Left cardiac atrium (tissue), 4 donors: Measurements from ENCODE around the gene ZCWPW1. TPM values are rescaled to one million over a fixed set of nuclear protein-coding genes. Genes with fewer than 3 reads are reported as not detected.
"Not testable (repeated sequence)": the region's sequence is repeated elsewhere in the genome, so short reads cannot be mapped to it uniquely, and the experiment has no call there.

Experiments
- ATAC-seq, 2 donors: fragments of 200-7000 bp; cut with Tn5 transposase; one replicate each; pipeline ENCODE4 v1.9.1; 2020; ENCODE audit warnings: mild to moderate bottlenecking in 2 of 2, moderate library complexity in 2 of 2
- DNase-seq: peaks from one replicate; pipeline ENCODE4 v3.0.0-alpha.2; 2020
- intact Hi-C, 2 donors: fragments of 100-400 bp; cut with DNase I; formaldehyde crosslinking; loops; one replicate each; pipeline versions ENCODE4 v1.14.1 to v1.15.1; 2022 to 2023
- total RNA-seq, 2 donors: library from RNA; stranded (reverse); fragmentation: NEBNext Ultra II Directional; extraction: Animal tissue kit (Norgen Biotek cat#: 25700); gene quantifications; one replicate each; pipeline ENCODE4 v1.2.1, GENCODE V29; 2021
- donor health status: DM: no; HTN: yes; CAD: no.
- donor health status: DM: no; HTN: yes; CAD: no; lungs with severe emphysema.
- donor health status: DM: yes; HTN: yes; CAD: no.
- donor health status: Dilated cardiomyopathy.

ZCWPW1 gene
- total RNA-seq, 2 donors from 2014 or later: 3.6 to 4.9 TPM

DNA sequence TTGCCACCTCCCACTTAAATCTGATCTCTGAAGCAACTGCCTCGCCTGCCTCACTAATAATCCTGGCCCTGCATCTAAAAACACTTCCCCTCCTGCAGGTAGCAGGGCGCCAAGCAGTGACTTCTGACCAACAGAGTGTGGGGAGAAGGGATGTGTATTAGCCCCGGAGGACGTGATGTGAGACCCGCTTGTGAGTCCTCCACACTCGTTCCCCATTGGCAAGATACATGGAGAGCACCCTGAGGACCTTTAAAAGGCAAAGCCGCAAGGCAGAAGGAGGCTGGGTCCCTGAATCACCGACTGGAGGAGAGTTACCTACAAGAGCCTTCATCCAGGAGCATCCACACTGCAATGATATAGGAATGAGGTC lies 61.3 kb downstream of the ZCWPW1 start:
- intact Hi-C loops: no loop called here
- DNase-seq (no peak), ATAC-seq (no peak)

- intact Hi-C loops: no loop called here
- no peak for DNase-seq
- no peak for ATAC-seq
These were observed 61.9 kb downstream of the ZCWPW1 start for GRCh38 chr7:100366411-100367250.

DNA sequence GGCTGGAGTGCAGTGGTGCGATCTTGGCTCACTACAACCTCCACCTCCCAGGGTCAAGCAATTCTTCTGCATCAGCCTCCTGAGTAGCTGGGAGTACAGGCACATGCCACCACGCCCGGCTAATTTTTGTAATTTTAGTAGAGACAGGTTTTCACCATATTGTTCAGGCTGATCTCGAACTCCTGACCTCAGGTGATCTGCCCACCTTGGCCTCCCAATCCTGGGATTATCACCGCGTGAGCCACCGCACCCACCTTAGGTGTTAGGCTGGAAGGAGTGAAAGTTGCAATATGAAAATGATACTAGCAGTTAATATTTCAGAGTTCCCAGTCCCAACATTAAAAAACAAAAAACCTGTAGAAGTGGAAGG lies 62.5 kb downstream of the ZCWPW1 start:
- DNase-seq, ATAC-seq, intact Hi-C loops: not testable (repeated sequence)

DNA sequence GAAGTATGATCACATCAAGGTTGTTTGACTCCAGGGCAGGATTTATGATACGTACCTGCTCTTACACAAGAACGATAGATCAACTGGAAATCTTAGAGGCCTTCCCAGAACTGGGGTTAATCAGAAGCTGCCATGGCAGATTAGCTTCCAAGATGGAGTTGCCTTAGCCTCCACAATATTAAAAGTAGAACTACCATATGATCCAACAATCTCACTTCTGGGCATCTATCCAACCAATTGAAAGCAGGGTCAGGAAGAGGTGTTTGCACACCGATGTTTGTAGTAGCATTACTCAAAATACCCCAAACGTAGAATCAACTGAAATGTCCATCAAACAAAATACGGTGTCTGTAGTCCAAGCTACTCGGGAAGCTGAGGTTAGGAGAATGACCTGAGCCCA lies 64.0 kb downstream of the ZCWPW1 start:
- intact Hi-C loops: no loop called here
- no peak for ATAC-seq
- DNase-seq: no peak

- ATAC-seq, intact Hi-C loops, DNase-seq: not testable (repeated sequence)
These were observed 64.7 kb downstream of the ZCWPW1 start for GRCh38 chr7:100363797-100364196.

- intact Hi-C loops: no loop called here
- ATAC-seq: no peak
These were observed 65.4 kb downstream of the ZCWPW1 start for GRCh38 chr7:100363098-100363497.

GRCh38 chr7:100360135-100360854 lies 68.2 kb downstream of the ZCWPW1 start:
- ATAC-seq: no peak
- intact Hi-C loops: no loop called here
- DNase-seq: no peak

More at GRCh38 chr7:100363098-100363497, 65.4 kb downstream of the ZCWPW1 start:
- no peak for DNase-seq

DNA sequence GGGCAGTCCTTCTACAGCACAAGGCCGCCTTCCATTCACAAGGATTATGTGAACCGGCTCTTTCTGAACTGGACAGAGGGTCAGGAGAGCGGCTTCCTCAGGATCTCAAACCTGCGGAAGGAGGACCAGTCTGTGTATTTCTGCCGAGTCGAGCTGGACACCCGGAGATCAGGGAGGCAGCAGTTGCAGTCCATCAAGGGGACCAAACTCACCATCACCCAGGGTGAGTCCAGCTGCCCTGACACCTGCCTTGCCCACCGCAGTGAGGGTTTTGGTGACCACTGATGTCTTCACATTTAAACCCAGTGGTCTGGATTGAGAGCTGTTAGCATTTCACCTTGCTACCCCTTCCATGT lies 69.7 kb downstream of the ZCWPW1 start:
- intact Hi-C loops: no loop called here
- ATAC-seq: no peak
- DNase-seq: no peak

DNA sequence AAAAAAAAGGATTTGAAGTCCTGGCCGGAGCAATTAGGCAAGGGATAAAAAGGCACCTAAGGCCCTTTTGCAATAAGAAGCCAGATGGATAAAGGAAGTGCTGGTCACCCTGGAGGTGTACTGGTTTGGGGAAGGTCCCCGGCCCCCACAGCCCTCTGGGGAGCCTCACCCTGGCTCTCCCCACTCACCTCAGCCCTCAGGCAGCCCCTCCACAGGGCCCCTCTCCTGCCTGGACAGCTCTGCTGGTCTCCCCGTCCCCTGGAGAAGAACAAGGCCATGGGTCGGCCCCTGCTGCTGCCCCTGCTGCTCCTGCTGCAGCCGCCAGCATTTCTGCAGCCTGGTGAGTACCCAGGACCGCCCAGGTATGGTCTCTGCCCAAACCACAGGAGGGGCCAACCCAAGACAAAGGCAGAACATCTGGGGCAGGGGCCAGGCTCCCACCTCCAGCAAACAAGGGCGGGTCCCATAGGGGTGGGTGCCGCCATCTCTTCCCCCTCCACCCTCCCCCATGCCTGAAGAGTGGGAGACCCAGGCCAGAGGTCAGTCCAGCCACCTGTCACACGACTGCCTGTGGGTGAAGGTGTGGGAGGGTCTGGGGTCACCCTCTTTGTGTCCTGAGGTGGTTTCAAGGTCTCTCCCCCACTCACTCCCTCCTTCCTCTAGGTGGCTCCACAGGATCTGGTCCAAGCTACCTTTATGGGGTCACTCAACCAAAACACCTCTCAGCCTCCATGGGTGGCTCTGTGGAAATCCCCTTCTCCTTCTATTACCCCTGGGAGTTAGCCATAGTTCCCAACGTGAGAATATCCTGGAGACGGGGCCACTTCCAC lies 70.3 kb downstream of the ZCWPW1 start, which contains the start of gene PILRB:
TSS of gene PILRB (plus strand) at position 91 of the 830 bp plus-strand sequence. CDS start at position 277, 186 bp downstream.
- DNase-seq (no peak), ATAC-seq (no peak)
- intact Hi-C loops: no loop called here

- DNase-seq (no peak), ATAC-seq (no peak)
- intact Hi-C loops: no loop called here
These were observed 71.4 kb downstream of the ZCWPW1 start for GRCh38 chr7:100357131-100357561.

GRCh38 chr7:100356416-100357068 lies 72.0 kb downstream of the ZCWPW1 start:
- no peak for DNase-seq
- ATAC-seq: no peak
- intact Hi-C loops: no loop called here

- DNase-seq: no peak
- intact Hi-C loops: no loop called here
- no peak for ATAC-seq
These were observed 74.7 kb downstream of the ZCWPW1 start for GRCh38 chr7:100353685-100354330.

- DNase-seq (no peak), ATAC-seq (no peak)
- intact Hi-C loops: no loop called here
These were observed 75.4 kb downstream of the ZCWPW1 start for GRCh38 chr7:100352984-100353684.

GRCh38 chr7:100352230-100352781 lies 76.2 kb downstream of the ZCWPW1 start:
- peak in 1 of 2 donors; percentile 36 for ATAC-seq
- DNase-seq, intact Hi-C loops: not testable (repeated sequence)

- intact Hi-C loops: no loop called here
- ATAC-seq (no peak), DNase-seq (no peak)
These were observed 76.8 kb downstream of the ZCWPW1 start for GRCh38 chr7:100351657-100352058.
